GM12872 (cell line): Measurements from ENCODE around the gene CHAD.

Experiments used
- CTCF ChIP-seq: IDR thresholded peaks from 3 replicates; pipeline ENCODE4 v1.5.1; 2011; ENCODE audit warnings: low read depth, mild to moderate bottlenecking, low read length, moderate library complexity; ENCODE audit not compliant: insufficient read depth

CHAD gene

GRCh38 chr17:50476545-50477315 lies 8.1 kb upstream of the CHAD start:
- no peak for TF ChIP-seq CTCF

- TF ChIP-seq CTCF, result no peak
Observed at GRCh38 chr17:50475362-50475761, 6.7 kb upstream of the CHAD start.

GRCh38 chr17:50474523-50474922 lies 5.8 kb upstream of the CHAD start:
- no peak for TF ChIP-seq CTCF

- TF ChIP-seq CTCF, result no peak
Observed at GRCh38 chr17:50473901-50474300, 5.2 kb upstream of the CHAD start.

GRCh38 chr17:50472286-50472685 lies 3.6 kb upstream of the CHAD start:
- TF ChIP-seq CTCF, result no peak

GRCh38 chr17:50471009-50471905 lies 2.6 kb upstream of the CHAD start:
- TF ChIP-seq CTCF, result no peak

- TF ChIP-seq CTCF, result no peak
Observed at GRCh38 chr17:50470426-50470825, 1.7 kb upstream of the CHAD start.
